IMR-90 (cell line): Measurements from ENCODE around the gene RHOF. TPM values are rescaled to one million over a fixed set of nuclear protein-coding genes. Genes with fewer than 3 reads are reported as not detected.

ENCODE experiments used
- ATAC-seq: fragments of 200-7000 bp; cut with Tn5 transposase; 2 replicates; pipeline ENCODE4 v1.9.1; 2020; ENCODE audit warnings: low read depth, mild to moderate bottlenecking, moderate library complexity
- BruUV-seq: library from RNA; stranded (reverse); fragments of 400-500 nt; replicated peaks from 2 replicates; lab custom pipeline; 2021; lab: Mats Ljungman, UMichigan
- CTCF ChIA-PET: fragments of 300-600 bp; formaldehyde crosslinking; extraction: SDS; loops from one replicate; lab custom pipeline; 2021; ENCODE audit warnings: antibody characterized with exemption; lab: Yijun Ruan, JAX
- POLR2A ChIA-PET: fragments of 300-600 bp; sonication (Branson Sonifier 250); formaldehyde crosslinking; loops from one replicate; lab custom pipeline; 2022; ENCODE audit warnings: antibody characterized with exemption; ENCODE audit not compliant: unreplicated experiment; lab: Charles Lee
- DNase-seq: peaks from one replicate; pipeline ENCODE4 v3.0.0; 2013
- H2AFZ ChIP-seq: replicated peaks from 2 replicates; pipeline ENCODE3; 2013; ENCODE audit warnings: low read length, mild to moderate bottlenecking; ENCODE audit not compliant: poor library complexity
- H2AK5ac ChIP-seq: 2 replicates; pipeline ENCODE4 v1.6.1; 2013; ENCODE audit warnings: low read depth, low read length, inconsistent platforms
- H2AK9ac ChIP-seq: replicated peaks from 2 replicates; pipeline ENCODE3; 2013; ENCODE audit warnings: mild to moderate bottlenecking, low read depth, low read length, moderate library complexity; ENCODE audit not compliant: poor library complexity
- H2BK120ac ChIP-seq: 2 replicates; pipeline ENCODE4 v1.6.1; 2013; ENCODE audit warnings: low read depth, low read length, inconsistent platforms
- H2BK15ac ChIP-seq: 3 replicates; pipeline ENCODE4 v1.6.1; 2013; ENCODE audit warnings: low read depth, low read length, inconsistent platforms
- H2BK20ac ChIP-seq: 2 replicates; pipeline ENCODE4 v1.6.1; 2013; ENCODE audit warnings: low read depth, mild to moderate bottlenecking, inconsistent platforms, low read length, moderate library complexity
- H2BK5ac ChIP-seq: 2 replicates; pipeline ENCODE4 v1.6.1; 2013; ENCODE audit warnings: mild to moderate bottlenecking, low read depth, low read length, inconsistent platforms; ENCODE audit not compliant: poor library complexity, severe bottlenecking
- H3K14ac ChIP-seq: replicated peaks from 2 replicates; pipeline ENCODE4 v1.6.1; 2013; ENCODE audit warnings: low read depth, low read length, inconsistent platforms
- H3K18ac ChIP-seq: 2 replicates; pipeline ENCODE4 v1.6.1; 2013; ENCODE audit warnings: low read depth, low read length, control low read depth
- H3K23ac ChIP-seq: 2 replicates; pipeline ENCODE4 v1.6.1; 2013; ENCODE audit warnings: low read depth, low read length, inconsistent platforms
- H3K27ac ChIP-seq: 2 replicates; pipeline ENCODE4 v1.5.1; 2013; ENCODE audit warnings: mild to moderate bottlenecking, control low read depth, low read length; ENCODE audit not compliant: insufficient read depth
- H3K27me3 ChIP-seq: 2 replicates; pipeline ENCODE4 v1.6.1; 2013; ENCODE audit warnings: low read length; ENCODE audit not compliant: control insufficient read depth, insufficient read depth
- H3K36me3 ChIP-seq: 2 replicates; pipeline ENCODE4 v1.6.1; 2013; ENCODE audit warnings: low read length, mixed read lengths; ENCODE audit not compliant: control insufficient read depth, insufficient read depth
- H3K4ac ChIP-seq: 2 replicates; pipeline ENCODE4 v1.6.1; 2013; ENCODE audit warnings: low read depth, low read length, inconsistent platforms
- H3K4me1 ChIP-seq: 2 replicates; pipeline ENCODE4 v1.6.1; 2013; ENCODE audit warnings: low read length, mixed read lengths; ENCODE audit not compliant: control insufficient read depth, insufficient read depth
- H3K4me2 ChIP-seq: 2 replicates; pipeline ENCODE4 v1.6.1; 2013; ENCODE audit warnings: low read depth, mild to moderate bottlenecking, control low read depth, low read length, moderate library complexity
- H3K4me3 ChIP-seq: 2 replicates; pipeline ENCODE4 v1.5.1; 2013; ENCODE audit warnings: low read depth, mild to moderate bottlenecking, control low read depth, low read length, moderate library complexity; ENCODE audit not compliant: insufficient read depth
- H3K56ac ChIP-seq: 2 replicates; pipeline ENCODE4 v1.6.1; 2013; ENCODE audit warnings: low read length, inconsistent platforms; ENCODE audit not compliant: insufficient read depth; ENCODE audit errors: extremely low read depth
- H3K79me1 ChIP-seq, 2 experiments: 2 replicates each; pipeline ENCODE4 v1.6.1; 2013; ENCODE audit warnings: low read length in 2 of 2, inconsistent platforms in 1 of 2, low read depth in 1 of 2
- H3K9ac ChIP-seq: 2 replicates; pipeline ENCODE4 v1.6.1; 2013; ENCODE audit warnings: low read depth, low read length, control low read depth
- H3K9me1 ChIP-seq: 2 replicates; pipeline ENCODE4 v1.6.1; 2013; ENCODE audit warnings: low read length, inconsistent platforms; ENCODE audit not compliant: insufficient read depth
- H3K9me3 ChIP-seq: 2 replicates; pipeline ENCODE4 v1.6.1; 2013; ENCODE audit warnings: low read length; ENCODE audit not compliant: control insufficient read depth, insufficient read depth
- H4K20me1 ChIP-seq: 2 replicates; pipeline ENCODE4 v1.6.1; 2013; ENCODE audit warnings: low read length, inconsistent platforms; ENCODE audit not compliant: insufficient read depth
- H4K5ac ChIP-seq: 2 replicates; pipeline ENCODE4 v1.6.1; 2013; ENCODE audit warnings: mild to moderate bottlenecking, low read depth, low read length, control low read depth
- H4K8ac ChIP-seq, 2 experiments: 2 replicates each; pipeline ENCODE4 v1.6.1; 2013; ENCODE audit warnings: low read depth in 2 of 2, low read length in 2 of 2, control low read depth in 1 of 2, inconsistent platforms in 1 of 2
- H4K91ac ChIP-seq: 2 replicates; pipeline ENCODE4 v1.6.1; 2013; ENCODE audit warnings: low read depth, low read length, inconsistent platforms; ENCODE audit not compliant: insufficient read depth
- BHLHE40 ChIP-seq: fragments of 150-350 bp; IDR thresholded peaks from 2 replicates; pipeline ENCODE4 v1.6.1; 2016; ENCODE audit warnings: mild to moderate bottlenecking, low read depth, low read length
- CEBPB ChIP-seq: IDR thresholded peaks from 2 replicates; pipeline ENCODE4 v1.6.1; 2012; ENCODE audit warnings: low read depth, low read length, improper control_type of control experiment
- ELK1 ChIP-seq: fragments of 150-350 bp; IDR thresholded peaks from 2 replicates; pipeline ENCODE4 v1.6.1; 2016; ENCODE audit warnings: low read depth, mild to moderate bottlenecking, low read length, moderate library complexity, borderline replicate concordance
- MAZ ChIP-seq: IDR thresholded peaks from 2 replicates; pipeline ENCODE4 v1.6.1; 2012; ENCODE audit warnings: low read depth, mild to moderate bottlenecking, low read length, improper control_type of control experiment, moderate library complexity, borderline replicate concordance
- MXI1 ChIP-seq: IDR thresholded peaks from 2 replicates; pipeline ENCODE4 v1.6.1; 2012; ENCODE audit warnings: low read depth, mild to moderate bottlenecking, low read length, moderate library complexity, borderline replicate concordance
- NFE2L2 ChIP-seq: fragments of 150-350 bp; IDR thresholded peaks from 2 replicates; pipeline ENCODE4 v1.6.1; 2016; ENCODE audit warnings: low read depth, mild to moderate bottlenecking, low read length
- RAD21 ChIP-seq: IDR thresholded peaks from 2 replicates; pipeline ENCODE4 v1.6.1; 2012; ENCODE audit warnings: low read length, improper control_type of control experiment
- USF2 ChIP-seq: fragments of 150-350 bp; IDR thresholded peaks from 2 replicates; pipeline ENCODE4 v1.6.1; 2017; ENCODE audit warnings: mild to moderate bottlenecking, antibody characterized with exemption, low read length, low read depth
- WGBS, 2 experiments: methylation state at CpG; one replicate each; pipeline versions ENCODE4 v1.1.5 to v1.1.7; 2013; ENCODE audit warnings: missing lambda C conversion rate in 2 of 2; ENCODE audit not compliant: insufficient read length in 1 of 2; ENCODE audit errors: extremely low coverage in 2 of 2; 5-methylcytosine and 5-hydroxymethylcytosine counted together
- dilution Hi-C: fragments of 300-500 bp; cut with HindIII; formaldehyde crosslinking; loops from one replicate; pipeline ENCODE4 v1.14.3; 2018; ENCODE audit warnings: low sequenced_read_pairs; ENCODE audit not compliant: unreplicated experiment
- in situ Hi-C: fragments of 300-500 bp; cut with MboI; formaldehyde crosslinking; loops from 3 replicates; pipeline ENCODE4 v1.14.3; 2019; ENCODE audit warnings: low sequenced_read_pairs, inconsistent platforms, mixed read lengths
- intact Hi-C: fragments of 100-400 bp; cut with micrococcal nuclease; formaldehyde crosslinking; loops from 2 replicates; pipeline ENCODE4 v1.10.0; 2022
- polyA plus RNA-seq, 3 experiments: library from polyadenylated mRNA; depleted of rRNA; stranded (reverse); fragments of >200 nt; gene quantifications; 2 replicates each; pipeline ENCODE4 v1.2.3, GENCODE V29; 2012; ENCODE audit warnings: low replicate concordance in 1 of 3
- total RNA-seq: library from RNA; depleted of rRNA; stranded (reverse); fragments of >200 nt; gene quantifications from 2 replicates; pipeline ENCODE4 v1.2.3, GENCODE V29; 2012

RHOF gene
- total and polyA plus RNA-seq, 2 of the 4 experiments (the other 2 are of a cell fraction) = 3.0 to 5.1 TPM

- Histone ChIP-seq H3K18ac (no peak overlapping the region), H3K23ac (no peak overlapping the region), H2AK5ac (no peak overlapping the region), H3K4ac (no peak overlapping the region), H3K9me3 (no peaks in the 10 kb centered on the region), H3K9ac (no peak overlapping the region), H4K8ac (no peak overlapping the region), H3K36me3 (peaks cover 7% of the 10 kb centered on the region; the same call in 1 of the 2 replicates), H3K27ac (no peak overlapping the region), H2BK5ac (no peak overlapping the region), H2BK20ac (no peak overlapping the region), H4K5ac (no peak overlapping the region), H2BK120ac (no peak overlapping the region), H4K20me1 (peaks cover 8% of the 10 kb centered on the region; the same call in 1 of the 2 replicates), H3K4me3 (no peak overlapping the region), H3K4me1 (peaks cover 7% of the 10 kb centered on the region), H2AFZ (peak overlapping the region; percentile 36), H3K4me2 (no peak overlapping the region), H2BK15ac (no peak overlapping the region), H3K56ac (no peak overlapping the region), H3K27me3 (no peaks in the 10 kb centered on the region), H3K79me1 (peaks cover 0 to 24% of the 10 kb centered on the region in 2 experiments; a peak in 2 of 4 replicates), H2AK9ac (peak overlapping the region; percentile 11), H4K91ac (no peak overlapping the region), H3K14ac (no peak overlapping the region), H3K9me1 (peaks cover 6% of the 10 kb centered on the region; the same call in 1 of the 2 replicates)
- 71% methylated on average over 3 of the region's 14 CpGs; no CpG with 5 or more reads in 1 of the 2 experiments for WGBS, 2 experiments
- ChIA-PET CTCF (no interaction called here), POLR2A (no interaction called here)
- no peak for TF ChIP-seq USF2
- no peak for TF ChIP-seq NFE2L2
- no peak for TF ChIP-seq RAD21
- TF ChIP-seq CEBPB = no peak
- TF ChIP-seq MAZ = no peak
- TF ChIP-seq MXI1 = no peak
- no peak for TF ChIP-seq ELK1
- no peak for TF ChIP-seq BHLHE40
- in situ Hi-C loops = no loop called here
- DNase-seq (no peak), ATAC-seq (no peak)
- intact Hi-C loops = loop anchor here (5.0 to 10.0 kb wide), 2 partner anchors 80 to 237 kb away; partner anchors contain the start of gene TMEM120B
- BruUV-seq = no TSS peak
- dilution Hi-C loops = no loop called here
Observed at GRCh38 chr12:121791671-121792551, 1.6 kb downstream of the RHOF start.
